Ovary (tissue), 9 donors: ENCODE data around the gene PTPRH. TPM values are rescaled to one million over a fixed set of nuclear protein-coding genes. Genes with fewer than 3 reads are reported as not detected.
"Not testable (repeated sequence)": the region's sequence is repeated elsewhere in the genome, so short reads cannot be mapped to it uniquely, and the experiment has no call there.

Experiments
- DNase-seq, 5 donors: peaks; one replicate each; pipeline ENCODE4 v3.0.0-alpha.2; 2019 to 2020
- H3K27ac ChIP-seq, 2 donors: fragments of 200-600 bp; one replicate each; pipeline versions ENCODE4 v1.5.1 to v1.8.0; 2019 to 2022
- H3K27me3 ChIP-seq: fragments of 200-600 bp; one replicate; pipeline ENCODE4 v1.8.0; 2022
- H3K36me3 ChIP-seq: fragments of 200-600 bp; sonication (generic); one replicate; pipeline ENCODE4 v1.5.1; 2019
- H3K4me1 ChIP-seq: one replicate; pipeline ENCODE4 v1.8.1; 2013; ENCODE audit warnings: mild to moderate bottlenecking, moderate library complexity; ENCODE audit not compliant: insufficient read depth
- H3K4me3 ChIP-seq: fragments of 200-600 bp; sonication (generic); one replicate; pipeline ENCODE4 v1.5.1; 2017
- H3K9me3 ChIP-seq, 2 donors: fragments of 200-600 bp in 1 of 2; sonication (generic) in 1 of 2; one replicate each; pipeline versions ENCODE4 v1.5.1 to v1.8.1; 2013 to 2019; ENCODE audit warnings: mild to moderate bottlenecking in 1 of 2, moderate library complexity in 1 of 2
- EP300 ChIP-seq: sonication (generic); formaldehyde crosslinking; IDR thresholded peaks from one replicate; pipeline ENCODE4 v1.6.1; 2017; ENCODE audit warnings: antibody characterized with exemption
- POLR2A ChIP-seq: fragments of 450-650 bp; IDR thresholded peaks from one replicate; pipeline ENCODE4 v1.6.1; 2017; ENCODE audit warnings: antibody characterized with exemption, mild to moderate bottlenecking, moderate library complexity
- WGBS, 3 donors: extraction: QIAGEN DNeasy Blood & Tissue Kit in 1 of 3; methylation state at CpG; one replicate each; pipeline versions ENCODE4 v1.1.5 to v1.1.7; 2013 to 2017; 5-methylcytosine and 5-hydroxymethylcytosine counted together
- intact Hi-C, 4 donors: fragments of 100-400 bp; cut with DNase I; formaldehyde crosslinking; loops; one replicate each; pipeline versions ENCODE4 v1.11.0 to v1.15.1; 2022 to 2023
- polyA plus RNA-seq, 2 donors: library from polyadenylated mRNA; stranded (reverse); fragments of 200-250 nt in 1 of 2; fragments of 350-450 nt in 1 of 2; fragmentation: Illumina TruSeq in 1 of 2; extraction: RNeasy Lipid Tissue Mini Kit (QIAGEN cat#74804) in 1 of 2; gene quantifications; one replicate each; pipeline ENCODE4 v1.2.3, GENCODE V29; 2013 to 2014
- total RNA-seq, 7 donors: library from RNA; depleted of rRNA in 2 of 7; stranded (reverse); fragments of >200 nt in 2 of 7; fragmentation: NEBNext Ultra II Directional in 3 of 7; extraction: Animal tissue kit (Norgen Biotek cat#: 25700) in 3 of 7; gene quantifications; one replicate each; pipeline versions ENCODE4 v1.1.0 to v1.2.4, GENCODE V29; 2016 to 2023
- TF ChIP-seq, protein P1 (sequence below), 3 donors: fragments of 450-650 bp in 2 of 3; fragments of 200-600 bp in 1 of 3; IDR thresholded peaks; one replicate each; pipeline versions ENCODE4 v1.5.1 to v1.8.0; 2016 to 2022; ENCODE audit warnings: antibody characterized with exemption in 3 of 3, mild to moderate bottlenecking in 1 of 3
- donor health status: DM: no; HTN: no; CAD: no; lungs with moderate emphysema.
- donor health status: DM: no; HTN: no; CAD: no.
- donor health status: Bipolar disorder and iron deficiency.
- donor health status: DM: yes; HTN: yes; CAD: no.
- donor health status: DM: no; HTN: no; CAD: no.
- donor health status: DM: yes; HTN: yes; CAD: no.

PTPRH gene
- total and polyA plus RNA-seq, 9 donors: 0.23 to 4.6 (median 1.2) TPM

DNA sequence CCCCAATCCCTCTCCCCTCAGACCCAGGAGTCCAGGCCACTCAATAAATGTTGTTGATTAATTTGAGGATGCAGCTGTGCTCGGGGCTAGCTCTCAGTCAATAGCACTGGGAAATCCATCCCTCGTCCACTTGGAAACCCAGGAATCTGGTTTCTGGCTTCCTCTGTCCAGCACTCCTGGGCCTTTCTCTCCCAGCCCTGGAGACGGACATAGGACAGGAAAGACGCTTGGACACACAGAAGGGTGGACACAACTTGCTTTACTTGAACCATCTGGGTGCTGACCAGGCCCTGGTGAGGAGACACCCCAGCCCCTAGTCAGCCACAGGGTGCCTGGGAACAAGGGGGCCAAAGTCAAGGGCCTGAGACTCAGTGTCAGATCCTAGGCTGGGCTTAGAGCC lies 50.9 kb downstream of the PTPRH start:
- intact Hi-C loops: no loop called here
- no peaks in the 10 kb centered on the region for H3K36me3 ChIP-seq
- H3K27me3 ChIP-seq: peaks cover 4% of the 10 kb centered on the region
- TF ChIP-seq EP300: no peak
- TF ChIP-seq, protein P1, sequence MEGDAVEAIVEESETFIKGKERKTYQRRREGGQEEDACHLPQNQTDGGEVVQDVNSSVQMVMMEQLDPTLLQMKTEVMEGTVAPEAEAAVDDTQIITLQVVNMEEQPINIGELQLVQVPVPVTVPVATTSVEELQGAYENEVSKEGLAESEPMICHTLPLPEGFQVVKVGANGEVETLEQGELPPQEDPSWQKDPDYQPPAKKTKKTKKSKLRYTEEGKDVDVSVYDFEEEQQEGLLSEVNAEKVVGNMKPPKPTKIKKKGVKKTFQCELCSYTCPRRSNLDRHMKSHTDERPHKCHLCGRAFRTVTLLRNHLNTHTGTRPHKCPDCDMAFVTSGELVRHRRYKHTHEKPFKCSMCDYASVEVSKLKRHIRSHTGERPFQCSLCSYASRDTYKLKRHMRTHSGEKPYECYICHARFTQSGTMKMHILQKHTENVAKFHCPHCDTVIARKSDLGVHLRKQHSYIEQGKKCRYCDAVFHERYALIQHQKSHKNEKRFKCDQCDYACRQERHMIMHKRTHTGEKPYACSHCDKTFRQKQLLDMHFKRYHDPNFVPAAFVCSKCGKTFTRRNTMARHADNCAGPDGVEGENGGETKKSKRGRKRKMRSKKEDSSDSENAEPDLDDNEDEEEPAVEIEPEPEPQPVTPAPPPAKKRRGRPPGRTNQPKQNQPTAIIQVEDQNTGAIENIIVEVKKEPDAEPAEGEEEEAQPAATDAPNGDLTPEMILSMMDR (IDR thresholded peaks at IDR 0.05): no peak
- no peak for TF ChIP-seq POLR2A
- no peak for DNase-seq
- no peaks in the 10 kb centered on the region for H3K9me3 ChIP-seq
- WGBS, 3 donors: 42 to 59% (median 59%) methylated on average over 4 of the region's 4 CpGs
- H3K4me3 ChIP-seq: no peak overlapping the region
- peaks cover 3% of the 10 kb centered on the region for H3K4me1 ChIP-seq
- no peak overlapping the region for H3K27ac ChIP-seq

DNA sequence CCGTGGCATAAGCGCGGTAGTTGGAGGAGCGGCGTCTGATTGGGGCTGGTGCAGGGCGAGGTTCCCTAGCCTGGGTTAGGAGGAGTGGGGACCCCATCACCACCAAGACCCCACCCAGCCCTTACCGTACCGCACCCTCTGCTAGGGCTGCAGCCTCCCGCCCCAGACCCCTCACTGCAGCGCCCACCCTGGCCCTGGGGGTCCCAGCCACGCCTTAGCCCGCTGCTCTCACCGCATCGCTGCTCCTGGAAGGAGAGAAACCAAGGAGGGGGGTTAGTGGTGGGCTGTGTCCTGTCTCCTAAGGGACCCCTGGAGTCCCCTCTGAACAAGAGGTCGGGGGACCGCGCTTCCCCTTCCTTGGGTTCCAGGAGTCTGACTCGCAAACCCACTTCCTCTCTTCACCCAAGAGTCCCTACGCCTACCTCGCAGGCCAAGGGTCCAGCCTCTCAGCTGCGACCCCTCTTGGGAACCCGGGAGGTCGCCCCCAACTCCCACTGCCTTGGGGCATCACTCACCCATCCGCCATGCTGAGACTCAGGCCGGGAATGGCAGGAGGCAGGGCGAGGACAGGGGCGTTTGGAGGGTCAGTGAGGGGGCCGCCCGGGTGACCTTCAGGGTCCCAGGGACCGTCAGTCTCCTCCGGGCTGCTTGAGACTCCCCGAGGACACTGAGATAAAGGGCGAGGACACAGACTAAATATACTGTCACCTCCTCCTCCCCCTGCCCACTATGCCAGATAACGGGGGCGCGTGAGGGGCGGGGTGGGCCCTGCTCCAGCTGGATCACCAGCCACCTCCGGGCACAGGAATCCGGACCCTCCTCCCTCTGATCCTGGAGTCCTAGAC lies 52.0 kb downstream of the PTPRH start, which contains the start of gene TNNI3:
Gene TNNI3 (minus strand): TSS at position 669 of the 845 bp plus-strand sequence. CDS start 143 bp downstream, at position 526.
- no peak for DNase-seq
- Histone ChIP-seq H3K36me3 (no peaks in the 10 kb centered on the region), H3K27ac (no peak within 1 kb of the TSS), H3K4me3 (no peak within 1 kb of the TSS), H3K9me3 (no peaks in the 10 kb centered on the region), H3K27me3 (peaks cover 4% of the 10 kb centered on the region), H3K4me1 (peaks cover 3% of the 10 kb centered on the region)
- TF ChIP-seq EP300 (no peak), POLR2A (no peak)
- TF ChIP-seq, protein P1 (IDR thresholded peaks at IDR 0.05): no peak
- 15 to 29% (median 27%) methylated on average over 38 to 39 of the region's 39 CpGs for WGBS, 3 donors
- intact Hi-C loops: no loop called here

- Histone ChIP-seq H3K4me3 (no peak overlapping the region), H3K36me3 (no peaks in the 10 kb centered on the region), H3K27me3 (peaks cover 4% of the 10 kb centered on the region), H3K27ac (no peak overlapping the region), H3K9me3 (no peaks in the 10 kb centered on the region), H3K4me1 (peaks cover 3% of the 10 kb centered on the region)
- 1 to 2% (median 2%) methylated on average over 44 to 52 of the region's 52 CpGs for WGBS, 3 donors
- no peak for DNase-seq
- intact Hi-C loops: no loop called here
- TF ChIP-seq EP300 (no peak), POLR2A (no peak)
These were observed 52.9 kb downstream of the PTPRH start for GRCh38 chr19:55156202-55157063.

DNA sequence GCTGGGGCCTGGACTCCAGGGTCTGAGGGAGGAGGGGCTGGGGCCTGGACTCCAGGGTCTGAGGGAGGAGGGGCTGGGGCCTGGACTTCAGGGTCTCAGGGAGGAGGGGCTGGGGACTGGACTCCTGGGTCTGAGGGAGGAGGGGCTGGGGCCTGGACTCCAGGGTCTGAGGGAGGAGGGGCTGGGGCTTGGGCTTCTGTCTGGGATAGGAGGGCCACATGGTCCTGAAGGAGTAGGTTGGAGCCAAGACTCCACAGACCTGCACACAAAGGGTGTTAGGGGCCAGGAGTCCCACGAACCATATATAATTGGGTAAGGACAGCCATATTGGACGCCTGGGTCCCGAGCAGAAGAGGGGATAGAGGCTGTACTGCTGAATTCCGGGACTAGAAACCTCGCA lies 53.5 kb downstream of the PTPRH start:
- 0 to 2% (median 1%) methylated on average over 1 to 5 of the region's 5 CpGs for WGBS, 3 donors
- intact Hi-C loops, DNase-seq, H3K27me3 ChIP-seq, H3K4me1 ChIP-seq, H3K4me3 ChIP-seq, H3K27ac ChIP-seq, H3K9me3 ChIP-seq, H3K36me3 ChIP-seq: not testable (repeated sequence)

DNA sequence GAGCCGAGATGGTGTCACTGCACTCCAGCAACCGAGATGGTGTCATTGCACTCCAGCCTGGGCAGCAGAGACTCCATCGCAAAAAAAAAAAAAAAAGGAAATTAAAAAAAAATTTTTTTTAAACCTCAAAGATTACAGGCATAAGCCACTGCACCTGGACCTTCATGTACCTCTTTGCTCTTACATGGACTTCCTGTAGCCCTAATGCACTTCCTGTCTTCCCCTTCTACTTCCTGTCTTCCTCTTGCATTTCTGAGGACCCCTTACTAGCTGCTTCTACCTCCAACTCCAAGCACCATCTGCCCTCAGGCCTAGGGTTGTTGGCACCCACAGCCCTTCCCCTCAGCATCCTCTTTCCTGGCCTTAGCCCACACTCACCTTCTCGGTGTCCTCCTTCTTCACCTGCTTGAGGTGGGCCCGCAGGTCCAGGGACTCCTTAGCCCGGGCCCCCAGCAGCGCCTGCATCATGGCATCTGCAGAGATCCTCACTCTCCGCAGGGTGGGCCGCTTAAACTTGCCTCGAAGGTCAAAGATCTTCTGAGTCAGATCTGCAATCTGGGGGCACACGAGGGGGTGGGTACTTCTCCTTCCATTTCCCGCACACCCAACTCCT lies 55.5 kb downstream of the PTPRH start:
- H3K27me3 ChIP-seq: no peaks in the 10 kb centered on the region

More for the DNA sequence above, 55.5 kb downstream of the PTPRH start:
- no peaks in the 10 kb centered on the region for H3K9me3 ChIP-seq
- H3K4me3 ChIP-seq: no peak overlapping the region
- TF ChIP-seq, protein P1 (IDR thresholded peaks at IDR 0.05): no peak
- no peak for TF ChIP-seq EP300
- TF ChIP-seq POLR2A: no peak
- WGBS, 3 donors: 77 to 83% (median 80%) methylated on average over 12 of the region's 12 CpGs
- no peaks in the 10 kb centered on the region for H3K36me3 ChIP-seq
- intact Hi-C loops: no loop called here
- DNase-seq: no peak
- H3K27ac ChIP-seq: no peak overlapping the region
- no peaks in the 10 kb centered on the region for H3K4me1 ChIP-seq
